ENCODE data around the gene COBL. TPM values are rescaled to one million over a fixed set of nuclear protein-coding genes. Genes with fewer than 3 reads are reported as not detected.

The COBL gene
- polyA plus RNA-seq, 3 donors, result not detected

DNA sequence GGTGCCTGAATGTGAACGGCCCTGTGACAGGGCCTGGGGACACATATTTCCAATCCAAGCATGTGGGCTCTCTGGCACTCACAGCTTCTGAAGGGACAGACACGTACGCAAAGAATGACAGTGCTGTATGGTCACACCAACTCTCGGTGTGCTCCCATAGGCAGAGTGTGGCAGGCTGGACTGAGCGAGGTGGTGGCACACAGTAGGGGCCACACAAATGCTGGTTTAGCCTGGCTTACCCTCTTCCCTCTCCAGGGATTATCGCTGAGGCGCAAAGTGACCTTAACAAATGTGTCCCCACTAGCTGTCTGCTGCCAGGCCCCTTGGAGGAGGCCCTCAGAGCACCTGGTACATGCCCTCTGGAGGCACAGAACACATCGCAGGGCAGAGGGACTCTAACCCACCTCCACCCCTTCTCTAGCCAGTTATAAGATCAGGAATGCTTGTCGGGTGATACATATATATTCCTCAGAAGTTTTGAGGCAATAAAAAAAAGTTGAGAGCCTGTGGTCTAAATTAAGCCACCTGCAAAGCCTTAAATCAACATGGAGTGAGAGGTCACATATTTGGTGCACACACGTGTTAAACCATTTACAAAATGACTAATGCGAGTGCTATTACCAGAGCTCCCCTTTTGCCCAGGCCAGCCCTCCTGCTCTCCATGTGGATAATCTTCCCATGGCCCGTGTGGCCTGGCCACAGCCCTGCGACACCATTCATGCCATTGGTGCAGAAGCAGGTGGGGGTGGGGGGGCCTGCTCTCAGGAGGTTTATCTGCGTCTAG lies 271.1 kb downstream of the COBL start:
- Histone ChIP-seq H3K4me2 (replicated peaks; ENCODE audit: extremely low read depth, low read length, poor library complexity, severe bottlenecking) (no peak overlapping the region), H3K4me1 (ENCODE audit: control insufficient read depth in 1 of 2, insufficient read depth in 2 of 2, low read length in 2 of 2) (no peaks in the 10 kb centered on the region), H3K9ac (ENCODE audit: insufficient read depth, low read length, poor library complexity, severe bottlenecking) (no peak overlapping the region), H2AFZ (ENCODE audit: insufficient read depth, low read depth, low read length, poor library complexity, severe bottlenecking) (no peak overlapping the region), H4K20me1 (ENCODE audit: insufficient read depth, low read length) (no peaks in the 10 kb centered on the region), H3K9me3 (replicated peaks in 1 of 2; ENCODE audit: control insufficient read depth in 1 of 2, insufficient read depth in 1 of 2, low read length in 2 of 2) (no peaks in the 10 kb centered on the region), H3K79me2 (ENCODE audit: insufficient read depth, low read length) (no peaks in the 10 kb centered on the region), H3K4me3 (replicated peaks in 1 of 3; ENCODE audit: low read depth in 2 of 3, low read length in 3 of 3) (no peak overlapping the region), H3K27me3 (ENCODE audit: control insufficient read depth in 2 of 2, insufficient read depth in 2 of 2, low read length in 2 of 2) (no peaks in the 10 kb centered on the region), H3K36me3 (replicated peaks in 1 of 2; ENCODE audit: control insufficient read depth in 1 of 2, insufficient read depth in 2 of 2, low read length in 2 of 2) (no peaks in the 10 kb centered on the region), H3K27ac (ENCODE audit: low read depth in 1 of 2, low read length in 2 of 2) (no peak overlapping the region)
- Mint-ChIP-seq H3K36me3 (no peaks in the 10 kb centered on the region), H3K27me3 (ENCODE audit: low read depth in 3 of 3) (peaks cover 0 to 5% (median 0%) of the 10 kb centered on the region in 3 donors), H3K4me3 (no peak overlapping the region), H3K9me3 (no peaks in the 10 kb centered on the region), H3K4me1 (no peaks in the 10 kb centered on the region), H3K27ac (no peak overlapping the region)
- WGBS (ENCODE audit: insufficient coverage), result 92% methylated on average over 10 of the region's 14 CpGs
- DNase-seq, result no peak
- intact Hi-C loops (cut with micrococcal nuclease), result no loop called here
- TF ChIP-seq, protein P1, sequence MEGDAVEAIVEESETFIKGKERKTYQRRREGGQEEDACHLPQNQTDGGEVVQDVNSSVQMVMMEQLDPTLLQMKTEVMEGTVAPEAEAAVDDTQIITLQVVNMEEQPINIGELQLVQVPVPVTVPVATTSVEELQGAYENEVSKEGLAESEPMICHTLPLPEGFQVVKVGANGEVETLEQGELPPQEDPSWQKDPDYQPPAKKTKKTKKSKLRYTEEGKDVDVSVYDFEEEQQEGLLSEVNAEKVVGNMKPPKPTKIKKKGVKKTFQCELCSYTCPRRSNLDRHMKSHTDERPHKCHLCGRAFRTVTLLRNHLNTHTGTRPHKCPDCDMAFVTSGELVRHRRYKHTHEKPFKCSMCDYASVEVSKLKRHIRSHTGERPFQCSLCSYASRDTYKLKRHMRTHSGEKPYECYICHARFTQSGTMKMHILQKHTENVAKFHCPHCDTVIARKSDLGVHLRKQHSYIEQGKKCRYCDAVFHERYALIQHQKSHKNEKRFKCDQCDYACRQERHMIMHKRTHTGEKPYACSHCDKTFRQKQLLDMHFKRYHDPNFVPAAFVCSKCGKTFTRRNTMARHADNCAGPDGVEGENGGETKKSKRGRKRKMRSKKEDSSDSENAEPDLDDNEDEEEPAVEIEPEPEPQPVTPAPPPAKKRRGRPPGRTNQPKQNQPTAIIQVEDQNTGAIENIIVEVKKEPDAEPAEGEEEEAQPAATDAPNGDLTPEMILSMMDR (IDR thresholded peaks at IDR 0.05), result no peak

- Mint-ChIP-seq H3K4me1 (no peaks in the 10 kb centered on the region), H3K27me3 (ENCODE audit: low read depth in 3 of 3) (peaks cover 0 to 7% (median 0%) of the 10 kb centered on the region in 3 donors), H3K27ac (no peak overlapping the region), H3K4me3 (no peak overlapping the region), H3K36me3 (no peaks in the 10 kb centered on the region), H3K9me3 (no peaks in the 10 kb centered on the region)
- Histone ChIP-seq H4K20me1 (ENCODE audit: insufficient read depth, low read length) (no peaks in the 10 kb centered on the region), H3K27ac (ENCODE audit: low read depth in 1 of 2, low read length in 2 of 2) (no peak overlapping the region), H3K4me1 (ENCODE audit: control insufficient read depth in 1 of 2, insufficient read depth in 2 of 2, low read length in 2 of 2) (no peaks in the 10 kb centered on the region), H3K9me3 (replicated peaks in 1 of 2; ENCODE audit: control insufficient read depth in 1 of 2, insufficient read depth in 1 of 2, low read length in 2 of 2) (no peaks in the 10 kb centered on the region), H3K4me3 (replicated peaks in 1 of 3; ENCODE audit: low read depth in 2 of 3, low read length in 3 of 3) (no peak overlapping the region), H3K79me2 (ENCODE audit: insufficient read depth, low read length) (no peaks in the 10 kb centered on the region), H3K36me3 (replicated peaks in 1 of 2; ENCODE audit: control insufficient read depth in 1 of 2, insufficient read depth in 2 of 2, low read length in 2 of 2) (no peaks in the 10 kb centered on the region), H3K27me3 (ENCODE audit: control insufficient read depth in 2 of 2, insufficient read depth in 2 of 2, low read length in 2 of 2) (no peaks in the 10 kb centered on the region), H3K4me2 (replicated peaks; ENCODE audit: extremely low read depth, low read length, poor library complexity, severe bottlenecking) (no peak overlapping the region), H3K9ac (ENCODE audit: insufficient read depth, low read length, poor library complexity, severe bottlenecking) (no peak overlapping the region), H2AFZ (ENCODE audit: insufficient read depth, low read depth, low read length, poor library complexity, severe bottlenecking) (no peak overlapping the region)
- DNase-seq, result no peak
- intact Hi-C loops (cut with micrococcal nuclease), result no loop called here
- TF ChIP-seq, protein P1 (IDR thresholded peaks at IDR 0.05), result no peak
- WGBS (ENCODE audit: insufficient coverage), result 97% methylated on average over 12 of the region's 14 CpGs
Measured at GRCh38 chr7:51043461-51043860, 273.1 kb downstream of the COBL start.

All from CD14-positive monocyte (primary cell).